NCI-H128 (cell line): ENCODE results near the gene PCIF1.

Source experiments
- DNase-seq: peaks from one replicate; lab custom pipeline; 2025; ENCODE audit not compliant: unreplicated experiment; lab: John Stamatoyannopoulos, UW

The PCIF1 gene

GRCh38 chr20:45964006-45964400 is 29.5 kb downstream of the PCIF1 start:
- no peak for DNase-seq

DNA sequence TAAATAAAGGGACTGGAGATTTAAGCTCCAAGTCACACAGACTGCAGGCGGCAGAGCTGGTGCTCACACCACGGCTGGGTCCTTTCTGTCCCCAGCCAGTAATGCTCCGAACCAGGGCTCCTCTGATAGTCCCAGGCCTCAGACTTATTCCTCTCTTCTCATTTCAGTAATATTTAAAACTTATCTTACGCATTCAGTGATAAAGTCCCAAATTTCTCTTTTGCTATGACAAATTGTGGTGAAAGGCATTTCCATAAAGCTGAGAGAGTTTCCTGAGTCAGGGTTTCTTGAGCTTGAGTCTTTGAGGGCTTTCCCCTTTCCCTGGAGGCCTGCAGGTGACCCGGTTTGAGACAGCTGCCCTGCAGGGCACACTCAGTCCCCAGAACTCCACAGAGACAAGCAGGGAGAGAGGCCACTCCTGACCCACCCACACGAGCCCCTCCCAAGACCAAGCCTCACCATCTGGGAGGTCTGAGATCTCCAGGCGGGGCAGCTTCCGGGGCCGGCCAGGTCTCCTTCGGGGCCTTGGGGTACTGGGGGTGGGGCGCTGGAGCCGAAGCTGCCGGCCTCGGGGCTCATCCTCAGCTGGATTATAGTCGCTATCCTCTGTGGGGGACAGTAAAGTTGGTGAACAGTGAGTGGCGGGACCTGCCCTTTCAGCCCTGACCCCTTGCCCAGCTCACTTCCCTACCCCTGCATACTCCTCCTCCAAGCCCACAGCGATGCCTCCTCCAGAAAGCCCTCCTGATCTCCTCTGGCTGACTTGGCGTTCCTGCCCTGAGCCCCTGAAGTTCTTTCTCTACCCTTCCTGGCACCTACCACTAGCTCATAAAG is 30.9 kb downstream of the PCIF1 start:
- no peak for DNase-seq

- no peak for DNase-seq
These were observed 33.1 kb downstream of the PCIF1 start for GRCh38 chr20:45967551-45968080.

GRCh38 chr20:45968081-45968671 is 33.7 kb downstream of the PCIF1 start:
- no peak for DNase-seq

- DNase-seq = no peak
These were observed 34.6 kb downstream of the PCIF1 start for GRCh38 chr20:45968801-45969711.

- DNase-seq = no peak
These were observed 35.5 kb downstream of the PCIF1 start for GRCh38 chr20:45969712-45970634.

DNA sequence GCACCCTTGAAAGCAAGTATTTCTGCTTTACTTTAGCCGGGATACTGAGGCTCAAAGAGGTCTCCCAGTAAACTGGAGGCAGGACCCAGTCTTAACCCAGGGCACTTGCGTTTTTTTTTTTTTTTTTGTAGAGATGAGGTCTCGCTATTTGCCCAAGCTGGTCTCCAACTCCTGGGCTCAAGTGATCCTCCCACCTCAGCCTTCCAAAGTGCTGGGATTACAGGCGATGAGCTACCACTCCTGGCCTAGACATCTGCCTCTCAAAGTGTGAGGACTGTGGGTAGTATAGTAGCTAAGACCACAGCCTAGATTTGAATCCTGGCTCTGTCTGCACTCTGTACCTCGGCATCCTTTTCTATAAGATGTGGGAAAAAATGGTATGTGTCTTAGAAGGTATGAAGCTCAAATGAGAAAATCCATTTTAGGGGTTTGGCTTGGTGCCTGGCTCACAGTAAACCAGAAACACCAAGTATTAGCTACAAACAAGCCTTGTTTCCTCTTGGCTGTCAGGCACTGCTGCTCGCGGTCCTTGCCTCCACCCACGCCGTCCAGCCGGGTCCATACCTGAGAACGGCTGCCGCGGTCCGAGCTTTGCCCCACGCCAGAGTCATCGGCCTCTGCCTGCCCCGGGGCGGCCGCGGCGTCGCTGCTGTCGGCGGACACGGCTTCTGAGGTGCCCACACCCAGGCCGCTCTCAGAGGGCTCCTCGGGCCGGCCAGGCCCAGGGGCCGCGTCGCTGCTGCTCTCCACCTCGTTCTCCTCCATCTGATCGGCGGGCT is 36.4 kb downstream of the PCIF1 start:
- no peak for DNase-seq

GRCh38 chr20:45971425-45971674 is 36.9 kb downstream of the PCIF1 start:
- no peak for DNase-seq

DNA sequence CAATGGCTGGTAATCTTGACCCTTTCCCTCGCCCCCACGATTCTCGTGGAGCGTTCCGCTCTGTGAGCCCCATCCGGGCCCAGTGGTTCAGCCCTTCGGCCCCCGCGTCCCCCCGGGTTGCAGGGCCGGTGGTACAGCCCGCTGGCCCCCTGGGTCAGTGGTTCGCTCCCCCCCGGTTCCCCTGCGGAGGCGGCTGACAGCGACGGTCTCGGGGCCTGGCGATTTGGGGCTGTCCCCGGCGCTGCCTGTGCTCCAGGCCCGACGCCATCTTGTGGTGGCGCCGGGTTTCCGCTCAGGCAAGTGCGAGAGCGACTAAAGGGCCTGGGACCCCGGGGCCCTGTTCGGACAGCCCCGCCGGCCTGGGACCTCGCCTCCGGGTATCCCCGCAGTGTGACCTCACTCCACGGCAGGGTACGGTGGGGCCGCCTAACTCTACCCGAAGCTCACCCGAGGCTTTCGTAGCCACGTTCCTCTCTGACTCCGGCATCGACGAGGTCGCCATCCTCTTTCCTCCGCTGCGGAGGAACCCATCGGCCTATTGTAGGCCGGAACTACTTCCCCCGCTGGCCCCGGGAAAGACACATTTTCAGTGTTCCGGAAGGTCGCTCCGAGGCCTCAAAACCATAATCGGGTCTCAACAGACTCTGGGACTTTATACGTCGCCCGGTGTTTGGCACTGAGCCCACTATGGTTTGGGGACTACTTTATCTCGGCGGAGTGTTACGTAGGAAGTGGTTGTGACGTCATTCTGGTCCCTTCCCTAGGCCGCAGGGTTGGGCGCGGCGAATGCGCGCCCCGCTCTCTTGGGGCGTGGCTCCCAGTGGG is 37.4 kb downstream of the PCIF1 start, which contains the start of gene ZNF335:
Gene ZNF335 (minus strand): TSS at position 529 of the 825 bp plus-strand sequence. CDS start 793 bp downstream, outside the sequence.
- DNase-seq = peak; percentile 94

DNA sequence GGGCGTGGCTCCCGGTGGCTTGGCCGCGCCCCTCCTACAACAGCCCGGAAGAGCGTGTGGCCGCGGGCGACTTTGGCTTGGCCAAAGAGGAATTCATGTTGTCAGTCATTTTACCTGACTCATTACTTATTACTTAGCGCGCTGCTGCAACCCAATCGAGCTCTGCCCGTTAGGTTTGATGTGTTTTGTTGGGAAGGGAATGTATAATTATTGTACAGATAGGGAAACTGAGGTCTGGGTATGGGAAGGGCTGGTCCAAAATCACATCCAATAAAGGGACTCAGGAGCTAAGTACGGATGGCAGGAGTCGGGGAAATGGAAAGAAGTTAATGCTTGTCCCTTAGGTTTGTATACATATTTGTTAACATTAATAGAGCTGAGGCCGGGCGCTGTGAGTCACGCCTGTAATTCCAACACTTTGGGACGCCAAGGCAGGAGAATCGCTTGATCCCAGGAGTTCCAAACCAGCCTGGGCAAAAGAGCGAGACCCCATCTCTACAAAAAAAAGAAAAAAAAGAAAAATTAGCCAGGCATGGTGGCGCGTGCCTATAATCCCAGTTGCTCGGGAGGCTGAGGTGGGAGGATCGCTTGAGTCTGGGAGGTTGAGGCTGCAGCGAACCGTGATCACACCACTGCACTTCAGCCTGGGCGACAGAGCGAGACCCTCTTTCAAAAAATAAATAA is 38.2 kb downstream of the PCIF1 start:
- DNase-seq = no peak

GRCh38 chr20:45974896-45975565 is 40.5 kb downstream of the PCIF1 start:
- no peak for DNase-seq

GRCh38 chr20:45975686-45976085 is 41.2 kb downstream of the PCIF1 start:
- no peak for DNase-seq

DNA sequence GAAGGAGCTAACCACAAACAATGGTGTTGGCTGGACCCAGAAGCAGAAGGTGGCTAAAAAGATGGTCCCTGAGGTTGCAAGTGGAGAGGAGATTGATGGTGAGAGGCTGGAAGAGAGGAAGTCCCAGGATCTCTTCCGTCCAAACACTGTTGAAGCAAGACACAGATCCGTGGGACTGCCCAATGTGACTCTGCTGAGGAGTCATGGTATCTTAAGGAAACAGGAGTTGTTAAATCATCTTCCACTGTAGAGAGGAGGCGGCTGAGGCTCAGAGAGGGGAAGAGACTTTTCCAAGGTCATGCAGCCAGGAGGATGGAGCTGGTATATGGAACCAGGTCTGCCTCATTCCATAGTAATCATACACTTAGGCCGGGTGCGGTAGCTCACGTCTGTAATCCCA is 41.6 kb downstream of the PCIF1 start:
- no peak for DNase-seq

- DNase-seq = no peak
These were observed 46.8 kb downstream of the PCIF1 start for GRCh38 chr20:45981261-45981660.

- DNase-seq = no peak
These were observed 48.8 kb downstream of the PCIF1 start for GRCh38 chr20:45983279-45983743.

DNA sequence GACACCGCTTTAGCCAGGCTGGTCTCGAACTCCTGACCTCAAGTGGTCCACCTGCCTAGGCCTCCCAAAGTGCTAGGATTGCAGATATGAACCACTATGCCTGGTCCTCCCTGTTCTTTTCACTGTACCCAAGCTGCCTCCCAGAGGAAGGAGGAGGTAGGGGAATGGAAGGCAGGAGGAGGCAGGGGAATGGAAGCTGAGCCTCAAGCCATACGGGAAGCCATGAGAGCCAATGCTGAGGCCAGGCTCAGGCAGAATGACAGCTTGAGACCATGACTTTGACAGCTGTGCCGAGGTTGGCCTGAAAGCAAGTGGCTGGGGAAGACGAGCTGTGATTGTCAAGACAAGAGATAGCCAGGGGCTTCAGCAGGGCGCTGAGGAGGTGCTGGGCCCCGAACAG is 51.1 kb downstream of the PCIF1 start:
- no peak for DNase-seq

- DNase-seq = peak; percentile 13
These were observed 52.8 kb downstream of the PCIF1 start for GRCh38 chr20:45987108-45987780.
